Lower leg skin (tissue), 4 donors: ENCODE results near the gene BCL2L1. TPM values are rescaled to one million over a fixed set of nuclear protein-coding genes. Genes with fewer than 3 reads are reported as not detected.

Experiments used
- DNase-seq, 2 donors: peaks; one replicate each; pipeline ENCODE4 v3.0.0-alpha.2; 2019; ENCODE audit warnings: low spot score in 2 of 2
- H3K4me3 ChIP-seq: fragments of 200-600 bp; sonication (generic); 2 replicates; pipeline ENCODE4 v1.5.1; 2017; ENCODE audit warnings: mild to moderate bottlenecking, low read depth; ENCODE audit not compliant: poor library complexity, severe bottlenecking
- CTCF ChIP-seq, 3 donors: fragments of 450-650 bp; IDR thresholded peaks; one replicate each; pipeline ENCODE4 v1.5.1; 2016; ENCODE audit warnings: antibody characterized with exemption in 3 of 3, mild to moderate bottlenecking in 3 of 3, moderate library complexity in 2 of 3
- POLR2A ChIP-seq, 2 donors: fragments of 450-650 bp; IDR thresholded peaks; one replicate each; pipeline ENCODE4 v1.6.1; 2016 to 2017; ENCODE audit warnings: antibody characterized with exemption in 2 of 2, mild to moderate bottlenecking in 1 of 2, moderate library complexity in 1 of 2
- WGBS, 2 donors: methylation state at CpG; one replicate each; pipeline ENCODE4 v1.1.5; 2018; 5-methylcytosine and 5-hydroxymethylcytosine counted together
- intact Hi-C: fragments of 100-400 bp; cut with DNase I; formaldehyde crosslinking; loops from one replicate; pipeline ENCODE4 v1.15.0; 2023; ENCODE audit warnings: low total_unique reads
- total RNA-seq, 4 donors: library from RNA; depleted of rRNA; stranded (reverse); fragments of >200 nt; gene quantifications; one replicate each; pipeline ENCODE4 v1.1.0, GENCODE V29; 2016

The BCL2L1 gene
- total RNA-seq, 4 donors from 2014 or later = 115 to 152 (median 125) TPM

- DNase-seq = no peak
- intact Hi-C loops = no loop called here
- no peak overlapping the region for H3K4me3 ChIP-seq
- no peak for TF ChIP-seq CTCF (IDR thresholded peaks at IDR 0.05)
- no peak for TF ChIP-seq POLR2A (IDR thresholded peaks at IDR 0.05)
- WGBS, 2 donors = 76 to 77% methylated on average over 3 of the region's 3 CpGs
Observed at GRCh38 chr20:31620246-31620645, 102.4 kb downstream of the BCL2L1 start.

- WGBS, 2 donors = 79 to 80% methylated on average over 6 of the region's 6 CpGs
- intact Hi-C loops = loop anchor here (5.0 kb wide), 1 partner anchor 65 kb away; no protein-coding TSS in a partner anchor
- no peak for TF ChIP-seq POLR2A (IDR thresholded peaks at IDR 0.05)
- TF ChIP-seq CTCF (IDR thresholded peaks at IDR 0.05) = no peak
- DNase-seq = no peak
- H3K4me3 ChIP-seq = no peak overlapping the region
Observed at GRCh38 chr20:31617432-31618104, 105.1 kb downstream of the BCL2L1 start.

- WGBS, 2 donors = 93 to 99% methylated on average over 8 of the region's 8 CpGs
- DNase-seq = no peak
- H3K4me3 ChIP-seq = no peak overlapping the region
- intact Hi-C loops = loop anchor here (5.0 kb wide), 1 partner anchor 63 kb away; no protein-coding TSS in a partner anchor
- TF ChIP-seq CTCF (IDR thresholded peaks at IDR 0.05) (no peak), POLR2A (IDR thresholded peaks at IDR 0.05) (no peak)
Observed at GRCh38 chr20:31615416-31615815, 107.3 kb downstream of the BCL2L1 start.

Other genes with a start within 250 kb of the BCL2L1 start
- not detected for gene DEFB124, start 247.7 kb downstream of the BCL2L1 start, total RNA-seq
- 1 to 10 TPM in 3 of 4 donors, not detected in 1; 1.3 to 4.4 (median 2.9) TPM for gene REM1, start 247.6 kb downstream of the BCL2L1 start, total RNA-seq
- gene HM13, start 208.4 kb downstream of the BCL2L1 start, total RNA-seq = 10 to 100 TPM; 35.0 to 51.9 (median 44.2) TPM
- gene ID1, start 117.6 kb downstream of the BCL2L1 start, total RNA-seq = 100 to 1,000 TPM; 237 to 353 (median 301) TPM
- 10 to 100 TPM in 1 of 4 donors, 1 to 10 TPM in 2, under 1 TPM in 1; 0.67 to 19.0 (median 3.3) TPM for gene COX4I2, start 85.0 kb downstream of the BCL2L1 start, total RNA-seq
- 10 to 100 TPM in 1 of 4 donors, 1 to 10 TPM in 3; 5.9 to 10.2 (median 7.3) TPM for gene TPX2, start 16.4 kb upstream of the BCL2L1 start, total RNA-seq
- under 1 TPM in 1 of 4 donors, not detected in 3; 0.10 TPM for gene MYLK2, start 96.5 kb upstream of the BCL2L1 start, total RNA-seq
- under 1 TPM in 2 of 4 donors, not detected in 2; 0.44 to 0.97 TPM for gene FOXS1, start 122.7 kb upstream of the BCL2L1 start, total RNA-seq
- gene DUSP15, start 147.7 kb upstream of the BCL2L1 start, total RNA-seq = 1 to 10 TPM in 1 of 4 donors, not detected in 3; 1.5 TPM
- gene TTLL9, start 147.8 kb upstream of the BCL2L1 start, total RNA-seq = under 1 TPM in 1 of 4 donors, not detected in 3; 0.16 TPM
- gene PDRG1, start 229.2 kb upstream of the BCL2L1 start, total RNA-seq = 10 to 100 TPM; 10.9 to 18.0 (median 13.0) TPM
- gene XKR7, start 245.3 kb upstream of the BCL2L1 start, total RNA-seq = not detected